ENCODE data around the gene FAM3A. TPM values are rescaled to one million over a fixed set of nuclear protein-coding genes. Genes with fewer than 3 reads are reported as not detected.
A peak's percentile ranks its signal among the peaks of the same experiment; 100 is the strongest.

The FAM3A gene
- polyA plus RNA-seq, 1 donor from 2014 or later, result 19.5 TPM

DNA sequence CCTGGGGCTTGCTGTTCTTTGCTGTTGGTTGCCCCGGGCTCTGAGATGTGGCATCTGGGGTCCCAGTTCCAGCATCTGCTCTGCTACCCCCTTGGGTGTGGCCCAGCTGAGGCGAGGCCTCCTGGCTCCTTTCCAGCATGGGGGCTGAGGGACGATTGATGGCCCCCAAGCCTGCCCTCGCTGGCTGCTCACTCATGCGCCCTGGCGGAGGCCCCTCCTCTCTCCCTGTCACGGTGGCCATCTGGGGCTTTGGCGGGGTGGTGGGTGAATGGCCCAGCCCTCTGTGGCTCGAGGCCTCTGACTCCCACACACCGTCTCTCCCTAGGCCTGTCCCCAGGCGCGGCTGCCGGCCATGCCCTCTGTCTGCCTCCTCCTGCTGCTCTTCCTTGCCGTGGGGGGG, 56.2 kb downstream of the FAM3A start:
- no peak overlapping the region for H2AFZ ChIP-seq (ENCODE audit: low read depth, low read length)
- no peaks in the 10 kb centered on the region for H3K36me3 ChIP-seq (ENCODE audit: insufficient read depth, low read length)
- H3K9me2 ChIP-seq (ENCODE audit: insufficient read depth, low read length), result no peaks in the 10 kb centered on the region
- TF ChIP-seq TAF1 (IDR thresholded peaks at IDR 0.05; ENCODE audit: low read depth) (no peak), EZH2 (IDR thresholded peaks at IDR 0.05; ENCODE audit: borderline replicate concordance, insufficient read depth, low read length, poor library complexity, severe bottlenecking) (no peak), SMC3 (conservative IDR thresholded peaks at IDR 0.05; ENCODE audit: poor library complexity) (no peak), RAD21 (conservative IDR thresholded peaks at IDR 0.05) (no peak), EP300 (conservative IDR thresholded peaks at IDR 0.05; ENCODE audit: poor library complexity, severe bottlenecking) (no peak), MXI1 (conservative IDR thresholded peaks at IDR 0.05; ENCODE audit: poor library complexity, severe bottlenecking) (no peak), POLR2AphosphoS5 (IDR thresholded peaks at IDR 0.05) (no peak)
- TF ChIP-seq, protein P1, sequence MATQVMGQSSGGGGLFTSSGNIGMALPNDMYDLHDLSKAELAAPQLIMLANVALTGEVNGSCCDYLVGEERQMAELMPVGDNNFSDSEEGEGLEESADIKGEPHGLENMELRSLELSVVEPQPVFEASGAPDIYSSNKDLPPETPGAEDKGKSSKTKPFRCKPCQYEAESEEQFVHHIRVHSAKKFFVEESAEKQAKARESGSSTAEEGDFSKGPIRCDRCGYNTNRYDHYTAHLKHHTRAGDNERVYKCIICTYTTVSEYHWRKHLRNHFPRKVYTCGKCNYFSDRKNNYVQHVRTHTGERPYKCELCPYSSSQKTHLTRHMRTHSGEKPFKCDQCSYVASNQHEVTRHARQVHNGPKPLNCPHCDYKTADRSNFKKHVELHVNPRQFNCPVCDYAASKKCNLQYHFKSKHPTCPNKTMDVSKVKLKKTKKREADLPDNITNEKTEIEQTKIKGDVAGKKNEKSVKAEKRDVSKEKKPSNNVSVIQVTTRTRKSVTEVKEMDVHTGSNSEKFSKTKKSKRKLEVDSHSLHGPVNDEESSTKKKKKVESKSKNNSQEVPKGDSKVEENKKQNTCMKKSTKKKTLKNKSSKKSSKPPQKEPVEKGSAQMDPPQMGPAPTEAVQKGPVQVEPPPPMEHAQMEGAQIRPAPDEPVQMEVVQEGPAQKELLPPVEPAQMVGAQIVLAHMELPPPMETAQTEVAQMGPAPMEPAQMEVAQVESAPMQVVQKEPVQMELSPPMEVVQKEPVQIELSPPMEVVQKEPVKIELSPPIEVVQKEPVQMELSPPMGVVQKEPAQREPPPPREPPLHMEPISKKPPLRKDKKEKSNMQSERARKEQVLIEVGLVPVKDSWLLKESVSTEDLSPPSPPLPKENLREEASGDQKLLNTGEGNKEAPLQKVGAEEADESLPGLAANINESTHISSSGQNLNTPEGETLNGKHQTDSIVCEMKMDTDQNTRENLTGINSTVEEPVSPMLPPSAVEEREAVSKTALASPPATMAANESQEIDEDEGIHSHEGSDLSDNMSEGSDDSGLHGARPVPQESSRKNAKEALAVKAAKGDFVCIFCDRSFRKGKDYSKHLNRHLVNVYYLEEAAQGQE (IDR thresholded peaks at IDR 0.05; ENCODE audit: borderline replicate concordance), result no peak
- TF ChIP-seq, protein P2, sequence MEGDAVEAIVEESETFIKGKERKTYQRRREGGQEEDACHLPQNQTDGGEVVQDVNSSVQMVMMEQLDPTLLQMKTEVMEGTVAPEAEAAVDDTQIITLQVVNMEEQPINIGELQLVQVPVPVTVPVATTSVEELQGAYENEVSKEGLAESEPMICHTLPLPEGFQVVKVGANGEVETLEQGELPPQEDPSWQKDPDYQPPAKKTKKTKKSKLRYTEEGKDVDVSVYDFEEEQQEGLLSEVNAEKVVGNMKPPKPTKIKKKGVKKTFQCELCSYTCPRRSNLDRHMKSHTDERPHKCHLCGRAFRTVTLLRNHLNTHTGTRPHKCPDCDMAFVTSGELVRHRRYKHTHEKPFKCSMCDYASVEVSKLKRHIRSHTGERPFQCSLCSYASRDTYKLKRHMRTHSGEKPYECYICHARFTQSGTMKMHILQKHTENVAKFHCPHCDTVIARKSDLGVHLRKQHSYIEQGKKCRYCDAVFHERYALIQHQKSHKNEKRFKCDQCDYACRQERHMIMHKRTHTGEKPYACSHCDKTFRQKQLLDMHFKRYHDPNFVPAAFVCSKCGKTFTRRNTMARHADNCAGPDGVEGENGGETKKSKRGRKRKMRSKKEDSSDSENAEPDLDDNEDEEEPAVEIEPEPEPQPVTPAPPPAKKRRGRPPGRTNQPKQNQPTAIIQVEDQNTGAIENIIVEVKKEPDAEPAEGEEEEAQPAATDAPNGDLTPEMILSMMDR (IDR thresholded peaks at IDR 0.05; ENCODE audit: poor library complexity, severe bottlenecking), result no peak
- no peaks in the 10 kb centered on the region for H3K27me3 ChIP-seq (ENCODE audit: insufficient read depth, low read depth, low read length)
- no peaks in the 10 kb centered on the region for H4K20me1 ChIP-seq (ENCODE audit: insufficient read depth)
- H3K9ac ChIP-seq (ENCODE audit: low read length), result peak overlapping the region; percentile 82
- peaks cover 18% of the 10 kb centered on the region for H3K79me2 ChIP-seq (replicated peaks; ENCODE audit: insufficient read depth, low read length)
- H3K9me3 ChIP-seq (ENCODE audit: low read length), result no peaks in the 10 kb centered on the region
- peak overlapping the region; percentile 30 for H3K4me2 ChIP-seq (ENCODE audit: low read length)
- H3K27ac ChIP-seq (ENCODE audit: low read length), result no peak overlapping the region
- H3K4me3 ChIP-seq (ENCODE audit: low read length), result peak overlapping the region; percentile 85
- no peaks in the 10 kb centered on the region for H3F3A ChIP-seq (ENCODE audit: insufficient read depth, low read length, poor library complexity, severe bottlenecking)

DNA sequence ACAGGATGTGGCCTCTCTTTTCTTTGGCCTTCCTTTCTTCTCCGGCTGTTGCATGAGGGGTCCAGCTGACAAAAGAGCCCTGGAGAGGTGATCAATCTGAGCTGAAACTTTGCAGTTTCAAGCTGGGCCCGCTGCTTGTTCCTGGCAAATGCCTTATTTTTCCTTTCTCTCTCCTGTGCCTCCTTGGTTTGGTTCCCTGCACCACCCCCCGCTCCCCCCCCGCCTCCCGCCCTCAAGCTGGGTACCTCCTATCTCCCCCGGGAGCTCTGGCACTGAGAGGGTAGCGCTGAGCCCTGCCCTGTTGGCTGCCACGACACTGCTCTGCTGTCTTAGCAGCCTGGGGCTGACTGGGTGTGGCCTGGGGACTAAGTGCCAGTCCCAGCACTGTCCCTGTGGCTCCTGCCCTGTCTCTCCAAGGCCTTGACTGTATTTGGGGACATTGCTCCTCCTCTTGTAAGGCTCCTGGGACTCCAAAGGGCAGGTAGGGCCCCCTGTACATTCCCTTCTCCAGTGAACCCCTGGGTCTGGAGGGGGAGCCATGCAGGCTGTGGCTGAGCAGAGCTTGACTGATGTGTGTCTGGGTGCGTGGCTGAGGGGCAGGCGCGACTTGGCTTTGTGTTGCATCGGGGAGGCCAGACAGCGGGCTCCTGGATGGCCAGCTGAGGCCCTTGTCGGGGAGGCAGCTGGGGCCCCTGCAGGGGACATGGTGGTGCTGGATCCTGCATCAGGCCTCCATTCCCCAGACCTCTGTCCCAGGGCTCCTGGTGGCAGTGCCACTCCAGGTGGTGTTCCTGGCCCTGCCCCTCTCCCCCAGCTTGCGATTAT, 56.9 kb downstream of the FAM3A start:
- H3K4me2 ChIP-seq (ENCODE audit: low read length), result peak overlapping the region; percentile 30
- H2AFZ ChIP-seq (ENCODE audit: low read depth, low read length), result no peak overlapping the region
- peak overlapping the region; percentile 59 for H3K27ac ChIP-seq (ENCODE audit: low read length)
- no peaks in the 10 kb centered on the region for H3K27me3 ChIP-seq (ENCODE audit: insufficient read depth, low read depth, low read length)
- no peaks in the 10 kb centered on the region for H4K20me1 ChIP-seq (ENCODE audit: insufficient read depth)
- peak overlapping the region; percentile 82 for H3K9ac ChIP-seq (ENCODE audit: low read length)
- H3K79me2 ChIP-seq (replicated peaks; ENCODE audit: insufficient read depth, low read length), result peaks cover 18% of the 10 kb centered on the region
- TF ChIP-seq RAD21 (conservative IDR thresholded peaks at IDR 0.05) (no peak), SMC3 (conservative IDR thresholded peaks at IDR 0.05; ENCODE audit: poor library complexity) (no peak), EZH2 (IDR thresholded peaks at IDR 0.05; ENCODE audit: borderline replicate concordance, insufficient read depth, low read length, poor library complexity, severe bottlenecking) (no peak), POLR2AphosphoS5 (IDR thresholded peaks at IDR 0.05) (no peak)
- TF ChIP-seq, protein P2 (IDR thresholded peaks at IDR 0.05; ENCODE audit: poor library complexity, severe bottlenecking), result no peak
- H3F3A ChIP-seq (ENCODE audit: insufficient read depth, low read length, poor library complexity, severe bottlenecking), result no peaks in the 10 kb centered on the region
- no peaks in the 10 kb centered on the region for H3K36me3 ChIP-seq (ENCODE audit: insufficient read depth, low read length)
- peak overlapping the region; percentile 85 for H3K4me3 ChIP-seq (ENCODE audit: low read length)
- no peaks in the 10 kb centered on the region for H3K9me2 ChIP-seq (ENCODE audit: insufficient read depth, low read length)
- no peaks in the 10 kb centered on the region for H3K9me3 ChIP-seq (ENCODE audit: low read length)

Data from neural cell (in vitro differentiated cells).